Activated CD8-positive, alpha-beta T cell treated with anti-CD3 and anti-CD28 coated beads for 36 hours (primary cell): Measurements from ENCODE around the gene ARVCF. TPM values are rescaled to one million over a fixed set of nuclear protein-coding genes. Genes with fewer than 3 reads are reported as not detected.

Source experiments
- ATAC-seq: fragments of 200-7000 bp; cut with Tn5 transposase; one replicate; pipeline ENCODE4 v1.10.0; 2021; ENCODE audit warnings: mild to moderate bottlenecking, moderate library complexity
- CTCF ChIA-PET: fragments of 350-600 bp; sonication (Branson Sonifier 250); formaldehyde crosslinking; loops from one replicate; lab custom pipeline; 2021; ENCODE audit warnings: antibody characterized with exemption; lab: Charles Lee
- POLR2A ChIA-PET: fragments of 350-600 bp; sonication (Branson Sonifier 250); formaldehyde crosslinking; loops from one replicate; lab custom pipeline; 2021; ENCODE audit warnings: antibody characterized with exemption; lab: Charles Lee
- DNase-seq: peaks from one replicate; pipeline ENCODE4 v3.0.0-alpha.2; 2020
- H3K27ac Mint-ChIP-seq: one replicate; pipeline ENCODE4 v1.8.0; 2021; ENCODE audit warnings: mild to moderate bottlenecking, mixed read lengths
- H3K27me3 Mint-ChIP-seq: one replicate; pipeline ENCODE4 v1.8.0; 2021; ENCODE audit warnings: mixed read lengths
- H3K36me3 Mint-ChIP-seq: one replicate; pipeline ENCODE4 v1.8.0; 2021; ENCODE audit warnings: low read depth, mixed read lengths
- H3K4me1 Mint-ChIP-seq: one replicate; pipeline ENCODE4 v1.8.0; 2021; ENCODE audit warnings: low read depth, mixed read lengths
- H3K4me3 Mint-ChIP-seq: one replicate; pipeline ENCODE4 v1.8.0; 2021; ENCODE audit warnings: mild to moderate bottlenecking, moderate library complexity, mixed read lengths
- H3K9me3 Mint-ChIP-seq: one replicate; pipeline ENCODE4 v1.8.0; 2021; ENCODE audit warnings: mixed read lengths
- intact Hi-C: fragments of 100-400 bp; cut with micrococcal nuclease; formaldehyde crosslinking; loops from one replicate; pipeline ENCODE4 v1.10.0; 2022
- total RNA-seq, 2 experiments: library from RNA; stranded (reverse); gene quantifications; one replicate each; pipeline ENCODE4 v1.2.3, GENCODE V29; 2021
- TF ChIP-seq, protein P1 (sequence below): fragments of 200-600 bp; IDR thresholded peaks from one replicate; pipeline ENCODE4 v1.8.0; 2022; ENCODE audit warnings: antibody characterized with exemption, mild to moderate bottlenecking

ARVCF gene
- total RNA-seq, 2 experiments from 2014 or later, result 1.2 to 1.9 TPM

DNA sequence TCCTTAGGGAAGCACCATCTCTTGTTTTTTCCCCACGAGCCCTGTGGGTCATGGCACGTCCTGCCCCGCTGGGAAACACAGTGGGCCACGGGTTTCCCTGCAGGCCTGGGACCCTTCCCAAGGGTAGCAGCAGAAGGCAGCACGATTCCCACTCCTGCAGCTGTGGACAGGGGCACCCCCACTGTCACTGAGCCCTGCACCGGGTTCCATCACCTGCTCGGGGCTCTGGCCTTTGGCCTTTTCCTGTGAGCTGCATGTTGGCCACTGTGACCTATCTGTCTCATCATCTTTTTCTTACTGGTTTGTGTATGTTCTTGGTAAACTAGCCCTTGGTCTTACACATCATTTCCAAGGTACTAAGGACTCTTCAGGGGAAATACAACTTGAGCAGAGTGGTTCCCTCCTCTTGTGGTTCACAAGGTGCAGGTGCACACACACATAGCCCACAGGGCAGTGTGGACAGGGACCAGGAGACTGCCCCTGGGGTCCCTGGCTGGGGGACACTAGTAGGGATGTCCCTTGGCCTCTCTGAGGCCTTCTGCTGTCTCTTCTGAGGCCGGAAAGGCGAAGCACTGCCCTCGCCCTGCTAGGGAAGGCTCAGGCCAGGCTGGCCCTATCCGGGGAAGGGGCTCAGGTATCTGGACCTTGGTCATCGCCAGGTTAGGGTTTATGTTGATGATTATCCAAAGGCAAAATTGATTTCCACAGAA lies 56.0 kb downstream of the ARVCF start:
- TF ChIP-seq, protein P1, sequence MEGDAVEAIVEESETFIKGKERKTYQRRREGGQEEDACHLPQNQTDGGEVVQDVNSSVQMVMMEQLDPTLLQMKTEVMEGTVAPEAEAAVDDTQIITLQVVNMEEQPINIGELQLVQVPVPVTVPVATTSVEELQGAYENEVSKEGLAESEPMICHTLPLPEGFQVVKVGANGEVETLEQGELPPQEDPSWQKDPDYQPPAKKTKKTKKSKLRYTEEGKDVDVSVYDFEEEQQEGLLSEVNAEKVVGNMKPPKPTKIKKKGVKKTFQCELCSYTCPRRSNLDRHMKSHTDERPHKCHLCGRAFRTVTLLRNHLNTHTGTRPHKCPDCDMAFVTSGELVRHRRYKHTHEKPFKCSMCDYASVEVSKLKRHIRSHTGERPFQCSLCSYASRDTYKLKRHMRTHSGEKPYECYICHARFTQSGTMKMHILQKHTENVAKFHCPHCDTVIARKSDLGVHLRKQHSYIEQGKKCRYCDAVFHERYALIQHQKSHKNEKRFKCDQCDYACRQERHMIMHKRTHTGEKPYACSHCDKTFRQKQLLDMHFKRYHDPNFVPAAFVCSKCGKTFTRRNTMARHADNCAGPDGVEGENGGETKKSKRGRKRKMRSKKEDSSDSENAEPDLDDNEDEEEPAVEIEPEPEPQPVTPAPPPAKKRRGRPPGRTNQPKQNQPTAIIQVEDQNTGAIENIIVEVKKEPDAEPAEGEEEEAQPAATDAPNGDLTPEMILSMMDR, result no peak
- Mint-ChIP-seq H3K36me3 (peaks cover 6% of the 10 kb centered on the region), H3K4me1 (peaks cover 6% of the 10 kb centered on the region), H3K9me3 (no peaks in the 10 kb centered on the region), H3K4me3 (no peak overlapping the region), H3K27me3 (no peaks in the 10 kb centered on the region), H3K27ac (no peak overlapping the region)
- intact Hi-C loops, result no loop called here
- ChIA-PET POLR2A (no interaction called here), CTCF (interaction anchor here (1.0 kb wide), 1 partner anchor 10 kb away, joined by 4 read pairs; no protein-coding TSS in a partner anchor)
- no peak for ATAC-seq
- no peak for DNase-seq

DNA sequence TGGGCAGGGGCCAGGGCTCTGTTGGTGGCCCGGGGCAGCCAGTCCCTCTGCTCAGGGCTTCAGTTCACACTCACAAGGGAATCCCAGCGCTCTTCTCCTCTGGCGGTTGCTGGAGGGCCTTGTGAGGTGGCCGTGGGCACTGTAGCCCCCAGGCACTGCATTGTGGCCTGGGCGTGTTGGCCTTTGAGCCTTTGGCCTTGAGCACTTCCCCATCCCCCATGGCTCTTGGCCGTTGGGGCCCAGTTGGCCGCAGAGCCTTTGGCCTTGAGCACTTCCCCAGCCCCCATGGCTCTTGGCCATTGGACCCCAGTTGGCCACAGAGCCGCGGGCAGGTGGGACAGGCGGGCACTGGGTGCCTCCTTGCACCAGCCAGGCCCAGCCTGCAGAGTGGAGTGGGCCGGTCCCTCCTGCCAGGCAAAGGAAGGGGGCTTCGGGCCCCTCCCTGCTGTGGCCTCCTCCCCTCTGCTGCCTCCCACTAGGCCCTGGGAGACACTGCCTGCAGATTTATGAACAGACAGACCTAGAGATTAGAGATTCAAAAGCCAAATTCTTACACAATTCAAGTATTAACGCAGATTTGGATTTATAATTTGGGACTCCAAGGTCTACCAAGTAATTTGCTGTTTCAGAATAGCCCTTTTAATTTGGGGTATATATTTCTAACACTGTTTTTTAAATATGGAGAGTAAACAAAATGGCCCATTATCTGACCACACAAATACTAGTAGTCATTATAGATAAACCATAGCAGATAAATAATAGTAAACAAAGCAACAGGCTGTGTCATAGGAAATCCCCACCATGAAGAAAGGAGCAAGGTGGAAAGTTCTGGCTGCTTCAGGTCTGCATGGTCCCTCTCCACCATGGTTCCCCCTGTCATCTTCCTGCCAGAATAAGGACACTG lies 56.8 kb downstream of the ARVCF start:
- Mint-ChIP-seq H3K9me3 (no peaks in the 10 kb centered on the region), H3K4me1 (peaks cover 11% of the 10 kb centered on the region), H3K4me3 (no peak overlapping the region), H3K36me3 (peaks cover 6% of the 10 kb centered on the region), H3K27me3 (no peaks in the 10 kb centered on the region), H3K27ac (no peak overlapping the region)
- intact Hi-C loops, result no loop called here
- ATAC-seq (no peak), DNase-seq (no peak)
- TF ChIP-seq, protein P1, result no peak
- CTCF ChIA-PET, result interaction anchor here (1.0 kb wide), 1 partner anchor 11 kb away, joined by 4 read pairs; no protein-coding TSS in a partner anchor
- POLR2A ChIA-PET, result no interaction called here

DNA sequence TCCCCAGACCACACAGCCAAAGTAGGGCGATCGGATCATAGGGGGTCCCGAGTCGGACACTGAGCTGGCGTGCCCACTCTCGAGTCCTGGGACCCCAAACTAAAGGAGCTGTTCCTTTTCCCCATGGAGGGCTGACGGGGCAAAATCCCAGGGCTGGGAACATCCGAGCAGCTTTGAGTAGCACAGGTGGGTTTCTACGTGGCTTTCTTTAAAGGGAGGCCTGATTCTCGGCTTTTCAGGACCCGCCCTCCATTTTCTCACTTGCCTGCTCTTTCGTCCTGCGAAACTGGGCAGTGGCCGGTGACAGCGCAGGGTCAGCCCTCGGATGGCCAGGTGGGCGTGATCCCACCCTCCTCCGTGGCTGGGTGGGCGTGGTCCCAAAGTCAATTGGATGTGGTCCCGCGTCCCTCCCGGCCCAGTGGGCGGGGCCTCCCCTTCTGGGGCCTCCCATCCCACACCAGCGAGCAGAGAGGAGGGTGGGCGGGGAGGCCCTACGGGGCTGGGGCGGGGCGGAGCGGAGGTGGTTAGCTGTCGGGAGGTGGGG lies 57.5 kb downstream of the ARVCF start:
- Mint-ChIP-seq H3K4me1 (peaks cover 13% of the 10 kb centered on the region), H3K4me3 (no peak overlapping the region), H3K9me3 (no peaks in the 10 kb centered on the region), H3K27me3 (no peaks in the 10 kb centered on the region), H3K27ac (no peak overlapping the region), H3K36me3 (peaks cover 4% of the 10 kb centered on the region)
- intact Hi-C loops, result no loop called here
- POLR2A ChIA-PET, result no interaction called here
- DNase-seq (no peak), ATAC-seq (no peak)
- CTCF ChIA-PET, result interaction anchor here (1.1 kb wide), 1 partner anchor 11 kb away, joined by 3 read pairs; no protein-coding TSS in a partner anchor
- TF ChIP-seq, protein P1, result no peak

DNA sequence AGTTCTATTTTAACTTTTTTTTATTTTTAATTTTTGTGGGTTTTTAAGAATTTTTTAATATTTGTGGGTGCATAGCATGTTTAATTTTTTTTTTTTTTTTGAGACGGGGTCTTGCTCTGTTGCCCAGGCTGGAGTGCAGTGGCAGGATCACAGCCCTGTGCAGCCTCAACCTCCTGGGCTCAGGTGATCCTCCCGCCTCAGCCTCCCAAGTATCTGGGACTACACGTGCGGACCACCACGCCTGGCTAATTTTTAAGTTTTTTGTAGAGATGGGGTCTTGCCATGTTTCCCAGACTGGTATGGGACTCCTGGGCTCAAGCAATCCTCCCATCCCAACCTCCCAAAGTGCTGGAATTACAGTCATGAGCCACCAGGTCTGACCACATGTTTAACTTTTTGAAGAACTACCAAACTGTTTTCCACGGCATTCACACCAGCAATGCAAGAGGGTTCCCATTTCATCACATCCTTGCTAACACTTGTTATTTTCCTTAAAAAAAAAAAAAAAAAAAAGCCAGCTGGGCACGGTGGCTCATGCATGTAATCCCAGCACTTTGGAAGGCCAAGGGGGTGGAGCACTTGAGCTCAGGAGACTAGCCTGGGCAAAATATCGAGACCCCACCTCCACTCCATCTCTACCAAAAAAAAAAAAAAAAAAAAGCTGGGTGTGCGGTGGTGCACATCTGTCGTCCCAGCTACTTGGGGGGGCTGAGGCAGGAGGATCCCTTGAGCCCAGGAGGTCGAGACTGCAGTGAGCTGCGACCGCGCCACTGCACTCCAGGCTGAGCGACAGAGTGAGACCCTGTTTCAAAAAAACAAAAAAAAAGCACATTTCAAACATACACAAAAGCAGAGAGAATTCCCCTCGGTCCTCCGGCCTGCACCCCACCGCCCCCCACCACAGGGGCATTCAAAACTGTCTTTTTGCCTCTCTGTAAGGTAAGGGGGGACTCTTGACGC lies 58.3 kb downstream of the ARVCF start:
- TF ChIP-seq, protein P1, result no peak
- H3K36me3 Mint-ChIP-seq, result peaks cover 2% of the 10 kb centered on the region
- no peaks in the 10 kb centered on the region for H3K27me3 Mint-ChIP-seq
- no peak overlapping the region for H3K27ac Mint-ChIP-seq
- ChIA-PET POLR2A (interaction anchor here (0.7 to 0.8 kb wide), 2 partner anchors 21 to 132 kb away, joined by 3 read pairs; no protein-coding TSS in a partner anchor), CTCF (interaction anchor here (1.1 kb wide), 1 partner anchor 10 kb away, joined by 3 read pairs; no protein-coding TSS in a partner anchor)
- DNase-seq (no peak), ATAC-seq (no peak)
- H3K4me1 Mint-ChIP-seq, result peaks cover 15% of the 10 kb centered on the region
- H3K4me3 Mint-ChIP-seq, result no peak overlapping the region
- intact Hi-C loops, result no loop called here
- H3K9me3 Mint-ChIP-seq, result no peaks in the 10 kb centered on the region
